ENCODE results near the gene TSPEAR.

TSPEAR gene

DNA sequence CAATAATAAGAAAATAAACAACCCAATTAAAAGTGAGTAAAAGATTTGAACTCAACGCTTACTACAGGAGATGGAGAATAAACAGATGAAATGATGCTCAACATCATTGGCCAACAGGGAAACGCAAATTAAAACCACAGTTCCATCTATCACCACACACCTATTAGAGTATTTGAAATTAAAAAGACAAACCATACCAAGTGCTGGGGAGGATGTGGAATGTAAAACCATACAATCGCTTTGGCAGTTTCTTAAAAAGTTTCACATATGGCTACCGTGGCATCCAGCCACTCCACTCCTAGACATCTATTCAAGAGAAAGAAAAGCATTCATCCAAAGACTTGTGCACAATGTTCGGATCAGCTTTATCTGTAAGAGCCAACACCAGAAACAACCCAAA lies 257.3 kb downstream of the TSPEAR start:
- no peak for TF ChIP-seq CTCF (conservative IDR thresholded peaks at IDR 0.05)

GRCh38 chr21:44453120-44453519 lies 258.3 kb downstream of the TSPEAR start:
- no peak for TF ChIP-seq CTCF (conservative IDR thresholded peaks at IDR 0.05)
- no peak overlapping the region for H3K27ac ChIP-seq

More for the DNA sequence above, 257.3 kb downstream of the TSPEAR start:
- no peak overlapping the region for H3K27ac ChIP-seq

- H3K27ac ChIP-seq, result no peak overlapping the region
- TF ChIP-seq CTCF (conservative IDR thresholded peaks at IDR 0.05), result no peak
These were observed 260.4 kb downstream of the TSPEAR start for GRCh38 chr21:44450999-44451398.

GRCh38 chr21:44450402-44450801 lies 261.0 kb downstream of the TSPEAR start:
- no peak for TF ChIP-seq CTCF (conservative IDR thresholded peaks at IDR 0.05)
- no peak overlapping the region for H3K27ac ChIP-seq

GRCh38 chr21:44449473-44450363 lies 261.7 kb downstream of the TSPEAR start:
- TF ChIP-seq CTCF (conservative IDR thresholded peaks at IDR 0.05), result no peak

GRCh38 chr21:44448651-44449131 lies 262.7 kb downstream of the TSPEAR start:
- no peak for TF ChIP-seq CTCF (conservative IDR thresholded peaks at IDR 0.05)
- H3K27ac ChIP-seq, result no peak overlapping the region

More at GRCh38 chr21:44449473-44450363, 261.7 kb downstream of the TSPEAR start:
- H3K27ac ChIP-seq, result no peak overlapping the region
